Hematopoietic multipotent progenitor cell (in vitro differentiated cells): ENCODE data around the gene ATXN1. TPM values are rescaled to one million over a fixed set of nuclear protein-coding genes. Genes with fewer than 3 reads are reported as not detected.
A peak's percentile ranks its signal among the peaks of the same experiment; 100 is the strongest.

ENCODE experiments used
- DNase-seq, 3 donors: peaks; one replicate each; pipeline ENCODE4 v3.0.0-alpha.2; 2011 to 2015; ENCODE audit warnings: low read depth in 2 of 3, low spot score in 2 of 3
- total RNA-seq: library from RNA; depleted of rRNA; stranded (reverse); fragments of >200 nt; gene quantifications from one replicate; pipeline ENCODE4 v1.2.3, GENCODE V29; 2012

ATXN1 gene
- total RNA-seq, 1 donor = 52.0 TPM

GRCh38 chr6:16749516-16750485 is 11.5 kb downstream of the ATXN1 start:
- no peak for DNase-seq

DNA sequence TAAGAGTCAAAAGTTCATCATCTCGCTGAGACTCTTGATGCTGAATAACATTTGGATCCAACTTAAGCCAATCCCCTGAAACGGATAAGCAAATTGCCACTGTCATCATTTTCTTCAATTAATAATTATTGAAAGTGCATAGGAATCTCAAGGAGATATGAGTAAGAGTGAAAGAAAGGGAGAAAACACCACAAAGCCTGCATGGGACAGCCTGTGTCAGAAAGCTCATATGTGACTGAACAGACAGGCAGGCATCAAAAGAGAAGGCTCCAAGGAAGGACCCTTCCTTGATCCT is 13.3 kb downstream of the ATXN1 start:
- DNase-seq = no peak

- DNase-seq = no peak
These were observed 13.8 kb downstream of the ATXN1 start for GRCh38 chr6:16747232-16748024.

- DNase-seq = no peak
These were observed 14.4 kb downstream of the ATXN1 start for GRCh38 chr6:16746812-16747211.

DNA sequence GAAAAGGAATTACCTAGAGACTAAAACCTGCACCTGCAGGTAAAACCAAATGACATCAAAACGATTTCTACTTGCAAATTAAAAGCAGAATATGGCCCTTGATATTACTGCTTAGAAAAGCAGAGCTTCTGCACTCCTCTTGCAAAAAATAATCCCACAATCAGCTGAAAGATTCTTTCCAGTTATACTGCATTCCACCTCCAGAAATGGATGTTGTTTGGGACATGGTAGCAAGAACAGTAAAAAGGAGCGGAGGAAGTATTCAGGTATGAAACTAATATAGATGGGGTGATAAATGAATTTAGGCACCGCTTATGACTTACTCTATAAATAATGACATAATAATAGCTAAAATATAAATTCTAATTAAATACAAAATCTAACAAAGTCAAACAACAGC is 14.9 kb downstream of the ATXN1 start:
- DNase-seq = no peak

GRCh38 chr6:16743664-16744210 is 17.5 kb downstream of the ATXN1 start:
- DNase-seq = no peak

GRCh38 chr6:16742116-16742515 is 19.1 kb downstream of the ATXN1 start:
- no peak for DNase-seq

DNA sequence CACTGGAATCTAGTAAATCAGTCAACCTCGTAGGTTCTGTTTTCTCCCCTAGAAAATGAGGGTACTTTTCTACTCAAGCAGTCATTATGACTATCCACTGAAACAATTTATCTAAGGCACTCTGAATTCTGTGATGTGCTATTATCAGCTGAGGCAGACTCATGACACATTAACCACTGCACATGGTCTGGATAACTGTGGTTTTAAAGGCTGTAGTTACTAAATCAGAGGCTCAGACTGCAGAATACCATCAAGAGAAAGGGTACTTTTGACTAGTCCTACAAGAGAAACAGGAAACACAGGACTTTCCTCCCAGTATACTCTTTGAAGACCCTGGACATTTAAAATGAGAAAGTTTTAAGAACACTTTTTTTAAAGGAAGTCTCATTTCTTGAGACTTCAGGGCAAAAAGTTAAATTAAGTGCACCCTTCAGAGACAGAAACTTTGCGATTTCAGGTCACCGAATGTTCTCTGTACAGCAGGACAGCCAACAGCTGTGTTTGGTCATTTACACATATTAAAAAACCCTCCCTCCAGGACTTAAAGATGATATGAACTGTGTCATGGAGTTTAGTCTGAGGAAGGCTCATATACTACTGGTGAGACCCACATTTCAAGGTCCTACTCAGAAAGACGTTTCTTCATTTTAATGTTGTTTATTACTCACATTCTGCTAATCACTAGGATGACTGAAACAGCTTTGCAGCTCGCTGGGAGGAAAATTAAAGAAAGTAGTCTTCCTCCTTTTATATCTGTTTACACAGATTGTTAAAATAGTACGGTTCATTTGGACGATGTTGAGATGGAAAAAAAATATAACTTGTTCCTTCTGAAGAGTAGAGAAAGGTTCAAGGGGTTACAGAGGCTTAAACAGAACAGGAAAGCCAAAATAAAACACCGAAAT is 19.9 kb downstream of the ATXN1 start:
- peak in 2 of 3 donors; percentile 40 to 63 for DNase-seq

GRCh38 chr6:16740097-16740496 is 21.2 kb downstream of the ATXN1 start:
- DNase-seq = no peak

DNA sequence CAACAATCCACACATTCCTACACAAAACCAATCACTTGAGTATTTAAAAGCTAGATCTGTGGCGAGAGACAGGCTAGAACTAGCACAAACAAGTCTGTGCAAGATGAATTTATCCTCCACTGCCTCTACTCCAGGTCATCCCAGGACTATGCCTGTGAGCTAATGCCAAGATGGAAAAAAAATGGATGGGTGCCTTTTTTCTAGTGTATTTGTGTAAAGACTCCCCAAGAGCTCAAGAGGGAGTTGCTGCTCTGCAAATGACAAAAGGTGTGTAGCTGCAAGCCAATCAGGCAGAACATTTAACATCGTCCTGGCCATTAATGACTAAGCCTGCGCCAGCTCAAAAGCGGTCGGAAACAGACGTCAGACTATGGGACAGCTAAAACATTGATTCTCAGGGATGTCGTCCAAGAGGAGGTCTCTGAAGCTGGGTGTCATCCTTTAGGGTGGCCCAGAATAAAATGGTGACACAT is 21.9 kb downstream of the ATXN1 start:
- DNase-seq = no peak

DNA sequence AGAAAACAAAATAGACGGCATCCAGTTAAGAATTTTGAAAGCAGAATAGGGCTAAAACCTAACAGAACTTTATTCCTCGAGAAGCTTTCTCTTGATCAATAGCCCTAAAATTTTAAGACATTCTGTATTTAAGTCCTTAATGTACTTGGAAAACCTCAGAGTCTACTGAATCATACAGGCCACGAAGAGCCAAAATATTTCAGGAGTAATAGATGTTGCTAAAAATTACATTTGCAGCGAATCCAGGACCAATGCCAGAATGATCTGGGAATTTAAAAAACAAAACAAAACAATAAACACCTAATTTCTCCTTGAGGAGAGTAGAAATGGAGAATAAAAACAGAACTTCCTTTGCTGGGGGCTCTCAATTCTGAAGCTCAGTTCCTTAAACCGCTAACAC is 23.3 kb downstream of the ATXN1 start:
- no peak for DNase-seq

DNA sequence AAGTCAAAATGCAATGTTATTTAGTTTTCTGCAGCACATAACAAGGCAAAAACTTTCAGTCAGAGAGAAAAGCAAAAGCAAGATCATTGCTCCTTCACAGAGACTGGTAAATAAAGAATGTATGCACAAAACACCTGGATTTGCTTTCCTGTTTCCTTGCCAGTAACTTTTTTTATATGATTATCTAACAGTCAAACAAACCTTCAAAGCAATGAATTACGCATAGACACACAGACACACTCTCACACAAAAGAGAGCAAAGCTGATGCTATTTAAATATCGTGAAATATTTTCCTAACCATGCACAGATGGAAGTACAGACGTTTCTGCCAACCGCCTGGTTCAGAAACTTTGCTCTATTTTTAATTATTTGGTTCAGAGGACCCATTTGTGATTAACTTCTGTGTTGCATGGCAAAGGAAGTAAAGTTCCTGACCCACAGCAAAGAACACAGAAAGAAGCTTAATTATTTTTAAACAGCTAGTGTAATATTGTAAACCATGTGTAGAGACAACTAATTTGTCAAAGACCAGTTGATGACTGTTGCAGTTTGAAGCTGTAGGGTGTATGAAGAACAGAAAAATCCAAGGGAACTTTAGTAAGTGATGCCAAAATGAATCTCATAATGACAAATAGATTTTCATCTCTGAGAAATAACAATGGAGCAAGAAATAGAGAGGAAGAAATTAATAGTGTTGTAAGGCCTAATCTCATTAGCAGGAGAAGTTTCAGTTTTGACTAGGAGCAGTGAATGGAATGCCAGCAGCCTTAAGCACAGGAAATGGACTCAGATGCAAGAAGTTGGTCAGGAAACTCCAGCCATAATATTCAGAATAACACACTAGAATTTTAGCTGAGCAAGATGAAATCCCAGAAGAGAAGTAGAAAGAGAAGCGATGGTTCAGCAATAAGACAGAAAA is 24.1 kb downstream of the ATXN1 start:
- no peak for DNase-seq

GRCh38 chr6:16735014-16735413 is 26.2 kb downstream of the ATXN1 start:
- no peak for DNase-seq

DNA sequence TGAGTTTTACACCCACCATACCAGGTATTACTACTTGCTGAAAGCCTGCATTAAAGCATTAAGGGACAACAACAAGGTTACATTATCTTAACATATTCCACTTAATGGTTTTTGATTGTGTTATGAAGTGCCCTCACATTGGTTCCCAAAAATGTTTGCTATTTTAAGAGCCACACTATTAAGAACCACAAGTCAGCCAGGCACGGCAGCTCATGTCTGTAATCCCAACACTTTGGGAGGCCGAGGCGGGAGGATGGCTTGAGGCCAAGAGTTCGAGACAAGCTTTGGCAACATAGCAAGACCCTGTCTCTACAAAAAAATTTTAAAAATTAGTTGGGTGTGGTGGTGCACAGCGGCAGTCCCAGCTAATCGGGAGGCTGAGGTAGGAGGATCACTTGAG is 28.2 kb downstream of the ATXN1 start:
- DNase-seq = no peak

DNA sequence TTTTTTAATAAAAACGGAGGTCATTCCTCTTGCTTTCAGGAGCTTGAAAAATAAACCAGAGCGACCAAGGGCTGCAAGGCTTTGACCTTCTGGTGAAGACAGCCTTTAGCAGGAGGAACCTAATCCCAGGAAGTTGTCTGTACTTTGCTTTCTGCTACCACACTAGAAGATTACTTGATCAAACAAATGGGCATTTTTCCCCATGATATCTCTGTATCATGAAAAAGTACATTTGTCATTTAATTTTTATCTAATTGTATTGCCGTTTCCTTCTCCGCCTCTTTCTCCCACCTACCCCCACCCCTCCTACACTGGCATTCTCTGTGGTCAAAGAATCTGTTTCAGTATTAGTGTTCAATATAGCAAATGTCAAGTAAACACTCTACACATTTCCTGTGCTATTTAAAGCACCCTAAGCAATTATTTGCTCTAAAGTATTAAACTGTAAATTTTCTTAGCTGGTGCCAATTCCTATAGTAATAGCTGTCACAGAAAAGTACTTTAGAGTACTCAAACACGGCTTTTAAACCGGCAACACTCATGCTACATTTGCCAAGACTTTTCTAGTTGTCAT is 29.7 kb downstream of the ATXN1 start:
- DNase-seq = no peak

DNA sequence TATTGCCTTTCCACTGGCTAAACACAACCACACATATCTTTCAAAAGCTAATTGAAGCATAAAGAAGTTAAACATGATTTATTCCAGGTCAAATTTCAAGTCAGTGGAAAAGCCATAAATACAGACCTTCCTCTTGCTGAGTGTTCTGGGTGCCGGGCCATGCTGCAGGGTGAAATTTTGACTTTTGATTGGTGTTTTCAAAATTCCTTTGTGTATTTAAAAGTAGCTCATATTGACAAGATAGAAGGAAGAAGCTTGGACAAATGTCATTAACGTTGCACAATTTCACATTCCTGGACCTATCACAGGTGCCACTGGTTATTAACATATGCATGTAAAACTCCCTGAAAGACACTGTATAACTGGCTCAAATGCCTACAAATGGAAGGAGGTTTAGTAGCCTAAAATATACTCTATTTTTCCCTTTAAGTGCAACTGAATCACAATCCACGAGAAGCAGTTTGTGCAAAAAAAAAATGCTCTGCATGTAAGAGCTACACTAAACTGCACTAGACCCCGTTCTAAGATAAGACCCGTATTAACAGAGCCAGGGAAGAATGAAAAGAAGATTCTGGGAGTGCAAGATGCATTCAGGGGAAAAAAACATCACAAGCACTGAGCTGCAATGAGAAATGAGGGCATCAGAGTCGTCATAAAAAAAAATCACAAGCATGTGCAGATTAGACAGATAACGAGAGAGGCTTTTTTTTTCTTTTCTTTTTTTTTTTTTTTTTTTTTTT is 30.4 kb downstream of the ATXN1 start:
- peak in 1 of 3 donors; percentile 22 for DNase-seq

- DNase-seq = no peak
These were observed 31.5 kb downstream of the ATXN1 start for GRCh38 chr6:16729744-16730143.

DNA sequence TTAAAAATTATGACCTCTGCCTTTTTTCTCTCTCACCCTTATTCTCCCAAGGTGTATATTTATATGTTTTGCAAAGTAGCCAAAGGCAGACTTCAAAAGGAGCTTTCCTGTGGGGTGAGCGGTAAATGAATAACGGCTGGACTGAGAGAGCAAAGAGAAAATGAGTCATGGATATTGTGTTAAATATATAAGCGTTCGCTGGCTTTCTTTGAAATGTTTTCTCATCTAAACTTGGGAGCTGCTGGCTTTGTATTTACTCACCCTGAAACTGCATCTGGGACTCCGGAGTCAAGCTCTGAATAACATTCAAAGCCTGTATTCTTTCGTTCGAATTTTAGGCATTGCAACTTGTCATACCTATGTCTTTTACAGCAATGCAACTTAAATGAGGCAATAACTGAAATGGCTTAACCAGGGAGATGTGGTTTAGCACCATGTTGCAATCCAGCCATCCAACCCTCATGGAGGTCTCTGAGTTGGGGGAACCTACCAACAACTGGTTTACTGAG is 32.0 kb downstream of the ATXN1 start:
- DNase-seq = no peak
